Endothelial cell of umbilical vein (primary cell): ENCODE data around the gene DENND1B. TPM values are rescaled to one million over a fixed set of nuclear protein-coding genes. Genes with fewer than 3 reads are reported as not detected.

ENCODE experiments used
- BruUV-seq: library from RNA; stranded (reverse); fragments of 400-500 nt; replicated peaks from 2 replicates; lab custom pipeline; 2021; lab: Mats Ljungman, UMichigan
- CTCF ChIA-PET: fragments of 300-600, 350-600 bp; sonication (Branson Sonifier 250); formaldehyde crosslinking; loops from one replicate; lab custom pipeline; 2021; ENCODE audit warnings: antibody characterized with exemption, inconsistent platforms; lab: Charles Lee
- POLR2A ChIA-PET: fragments of 300-600, 350-600 bp; sonication (Branson Sonifier 250); formaldehyde crosslinking; loops from one replicate; lab custom pipeline; 2021; ENCODE audit warnings: antibody characterized with exemption, inconsistent platforms; lab: Charles Lee
- DNase-seq: peaks from one replicate; pipeline ENCODE4 v3.0.0-alpha.2; 2011; ENCODE audit warnings: low read depth, low spot score
- FAIRE-seq: peaks from 2 replicates; lab custom pipeline; 2011; peaks lifted over from hg19 to GRCh38; lab: Jason Lieb, UNC
- H2AFZ ChIP-seq: 2 replicates; pipeline ENCODE4 v1.6.0; 2012; ENCODE audit warnings: low read depth, low read length, control low read depth, inconsistent platforms
- H3K27ac ChIP-seq: 2 replicates; pipeline ENCODE4 v1.5.1; 2011; ENCODE audit warnings: low read depth, mild to moderate bottlenecking, control low read depth, low read length, moderate library complexity; ENCODE audit not compliant: insufficient read depth
- H3K27me3 ChIP-seq, 2 experiments: 2 replicates each; pipeline versions ENCODE4 v1.6.0 to v1.6.1; 2011; ENCODE audit warnings: low read length in 2 of 2, mixed read lengths in 1 of 2; ENCODE audit not compliant: control insufficient read depth in 2 of 2, insufficient read depth in 2 of 2
- H3K36me3 ChIP-seq, 2 experiments: 2 replicates in 1 of 2; 3 replicates in 1 of 2; pipeline ENCODE4 v1.5.1; 2011; ENCODE audit warnings: low read length in 2 of 2, mild to moderate bottlenecking in 1 of 2, moderate library complexity in 1 of 2; ENCODE audit not compliant: control insufficient read depth in 2 of 2, insufficient read depth in 2 of 2; ENCODE audit errors: extremely low read depth in 1 of 2
- H3K4me1 ChIP-seq: 3 replicates; pipeline ENCODE4 v1.5.1; 2011; ENCODE audit warnings: mild to moderate bottlenecking, low read length; ENCODE audit not compliant: control insufficient read depth, insufficient read depth; ENCODE audit errors: extremely low read depth
- H3K4me2 ChIP-seq: 2 replicates; pipeline ENCODE4 v1.6.1; 2011; ENCODE audit warnings: low read length, control low read depth, mixed read lengths; ENCODE audit not compliant: insufficient read depth
- H3K4me3 ChIP-seq, 3 experiments: fragments of 200-600 bp in 1 of 3; sonication (generic), shearing (Covaris generic) in 1 of 3; replicated peaks in 1 of 3; 2 replicates each; pipeline ENCODE4 v1.5.1; 2011 to 2016; ENCODE audit warnings: control low read depth in 3 of 3, low read length in 3 of 3, mild to moderate bottlenecking in 2 of 3, inconsistent platforms in 1 of 3, low read depth in 1 of 3, moderate library complexity in 1 of 3; ENCODE audit not compliant: insufficient read depth in 1 of 3
- H3K79me2 ChIP-seq: 2 replicates; pipeline ENCODE4 v1.6.0; 2012; ENCODE audit warnings: low read length, inconsistent platforms; ENCODE audit not compliant: control insufficient read depth, insufficient read depth
- H3K9ac ChIP-seq: replicated peaks from 2 replicates; pipeline ENCODE3; 2011; ENCODE audit warnings: low read length, control low read depth; ENCODE audit not compliant: insufficient read depth; ENCODE audit errors: extremely low read depth
- H3K9me1 ChIP-seq: replicated peaks from 3 replicates; pipeline ENCODE4 v1.6.0; 2011; ENCODE audit warnings: mild to moderate bottlenecking, low read length; ENCODE audit not compliant: control insufficient read depth, insufficient read depth; ENCODE audit errors: extremely low read depth
- H3K9me3 ChIP-seq: replicated peaks from 2 replicates; pipeline ENCODE4 v1.5.1; 2012; ENCODE audit warnings: low read length, inconsistent platforms; ENCODE audit not compliant: control insufficient read depth, insufficient read depth
- H4K20me1 ChIP-seq: replicated peaks from 2 replicates; pipeline ENCODE3; 2011; ENCODE audit warnings: mild to moderate bottlenecking, low read length; ENCODE audit not compliant: control insufficient read depth, insufficient read depth; ENCODE audit errors: extremely low read depth
- EZH2 ChIP-seq: IDR thresholded peaks from 2 replicates; pipeline ENCODE4 v1.6.1; 2012; ENCODE audit warnings: borderline replicate concordance, low read depth, mild to moderate bottlenecking, moderate library complexity, low read length, inconsistent platforms; ENCODE audit not compliant: severe bottlenecking
- FOS ChIP-seq: IDR thresholded peaks from 2 replicates; pipeline ENCODE4 v1.6.1; 2011; ENCODE audit warnings: mild to moderate bottlenecking, low read length, moderate library complexity, borderline replicate concordance; ENCODE audit not compliant: insufficient read depth
- GATA2 ChIP-seq: IDR thresholded peaks from 2 replicates; pipeline ENCODE4 v1.7.0; 2011; ENCODE audit warnings: low read depth, mild to moderate bottlenecking, moderate library complexity, mixed read lengths, low read length; ENCODE audit not compliant: insufficient read length, insufficient read depth
- JUN ChIP-seq: IDR thresholded peaks from 2 replicates; pipeline ENCODE4 v1.6.1; 2011; ENCODE audit warnings: borderline replicate concordance, low read depth; ENCODE audit not compliant: insufficient read length, insufficient read depth
- MYC ChIP-seq: IDR thresholded peaks from one replicate; pipeline ENCODE4 v1.6.1; 2011; ENCODE audit warnings: mild to moderate bottlenecking, low read depth, low read length
- POLR2A ChIP-seq: IDR thresholded peaks from 2 replicates; pipeline ENCODE4 v1.6.1; 2012; ENCODE audit warnings: low read depth, mild to moderate bottlenecking, control low read depth, low read length
- POLR2AphosphoS5 ChIP-seq: IDR thresholded peaks from 2 replicates; pipeline ENCODE4 v1.6.1; 2012; ENCODE audit warnings: low read depth, mild to moderate bottlenecking, control low read depth, low read length, moderate library complexity; ENCODE audit not compliant: insufficient read depth
- dilution Hi-C: fragments of 300-500 bp; cut with MboI; formaldehyde crosslinking; loops from one replicate; pipeline ENCODE4 v1.15.0; 2019; ENCODE audit warnings: low sequenced_read_pairs; ENCODE audit not compliant: extremely low pct_ligation_motif_present
- intact Hi-C: fragments of 100-400 bp; cut with micrococcal nuclease; formaldehyde crosslinking; loops from one replicate; pipeline ENCODE4 v1.10.0; 2022
- polyA plus RNA-seq, 4 experiments: library from polyadenylated mRNA; depleted of rRNA in 3 of 4; stranded (reverse) in 3 of 4; unstranded in 1 of 4; fragments of >200 nt; gene quantifications; 2 replicates each; pipeline versions ENCODE4 v1.2.1 to v1.2.3, GENCODE V29; 2011 to 2012; ENCODE audit warnings: missing spikeins in 1 of 4
- total RNA-seq: library from RNA; stranded (reverse); gene quantifications from 2 replicates; pipeline ENCODE4 v1.2.3, GENCODE V29; 2021
- TF ChIP-seq, protein P1 (sequence below), 2 donors: IDR thresholded peaks; 1 replicate in 1 of 2; 2 replicates in 1 of 2; pipeline ENCODE4 v1.5.1; 2011; ENCODE audit warnings: low read length in 2 of 2, mild to moderate bottlenecking in 2 of 2, moderate library complexity in 2 of 2, control low read depth in 1 of 2, inconsistent platforms in 1 of 2, low read depth in 1 of 2; ENCODE audit not compliant: insufficient read depth in 1 of 2; ENCODE audit errors: extremely low read depth in 1 of 2
- TF ChIP-seq, protein P2 (sequence below): IDR thresholded peaks from 2 replicates; pipeline ENCODE4 v1.6.1; 2011; ENCODE audit not compliant: insufficient read depth, insufficient read length

Gene DENND1B
- total and polyA plus RNA-seq, 2 donors (not counting 3 experiments of a cell fraction or from before 2014, with no cell fraction given): 0.97 to 3.3 TPM

DNA sequence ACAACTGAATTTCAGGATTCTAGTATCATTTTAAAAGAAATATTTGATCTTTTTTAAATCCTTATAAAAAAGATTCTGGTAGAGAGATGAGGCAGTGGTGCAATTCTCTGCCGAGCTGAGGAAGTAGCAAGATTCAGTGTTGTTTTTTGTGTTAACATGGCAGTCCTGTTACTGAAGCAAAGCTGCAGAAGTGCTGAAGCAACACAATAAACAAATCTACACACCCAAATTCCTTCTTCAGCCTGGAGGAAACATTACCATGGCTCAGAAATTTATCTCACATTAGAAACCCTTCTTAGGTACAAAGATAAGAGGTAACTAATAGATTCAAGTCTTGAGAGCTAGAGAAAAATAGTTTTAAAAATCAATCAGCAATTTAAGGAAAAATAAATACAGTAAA is 216.0 kb downstream of the DENND1B start:
- DNase-seq: no peak
- Histone ChIP-seq H3K79me2 (no peaks in the 10 kb centered on the region), H3K27ac (no peak overlapping the region), H3K9me1 (no peaks in the 10 kb centered on the region), H3K9me3 (no peaks in the 10 kb centered on the region), H3K36me3 (no peaks in the 10 kb centered on the region), H2AFZ (no peak overlapping the region), H3K9ac (no peak overlapping the region), H3K4me1 (no peaks in the 10 kb centered on the region), H4K20me1 (no peaks in the 10 kb centered on the region), H3K27me3 (no peaks in the 10 kb centered on the region), H3K4me3 (no peak overlapping the region), H3K4me2 (no peak overlapping the region)
- intact Hi-C loops (no loop called here), dilution Hi-C loops (no loop called here)
- no TSS peak for BruUV-seq
- TF ChIP-seq FOS (no peak), MYC (no peak), EZH2 (no peak), GATA2 (no peak), JUN (no peak), POLR2AphosphoS5 (no peak), POLR2A (no peak)
- TF ChIP-seq, protein P1, sequence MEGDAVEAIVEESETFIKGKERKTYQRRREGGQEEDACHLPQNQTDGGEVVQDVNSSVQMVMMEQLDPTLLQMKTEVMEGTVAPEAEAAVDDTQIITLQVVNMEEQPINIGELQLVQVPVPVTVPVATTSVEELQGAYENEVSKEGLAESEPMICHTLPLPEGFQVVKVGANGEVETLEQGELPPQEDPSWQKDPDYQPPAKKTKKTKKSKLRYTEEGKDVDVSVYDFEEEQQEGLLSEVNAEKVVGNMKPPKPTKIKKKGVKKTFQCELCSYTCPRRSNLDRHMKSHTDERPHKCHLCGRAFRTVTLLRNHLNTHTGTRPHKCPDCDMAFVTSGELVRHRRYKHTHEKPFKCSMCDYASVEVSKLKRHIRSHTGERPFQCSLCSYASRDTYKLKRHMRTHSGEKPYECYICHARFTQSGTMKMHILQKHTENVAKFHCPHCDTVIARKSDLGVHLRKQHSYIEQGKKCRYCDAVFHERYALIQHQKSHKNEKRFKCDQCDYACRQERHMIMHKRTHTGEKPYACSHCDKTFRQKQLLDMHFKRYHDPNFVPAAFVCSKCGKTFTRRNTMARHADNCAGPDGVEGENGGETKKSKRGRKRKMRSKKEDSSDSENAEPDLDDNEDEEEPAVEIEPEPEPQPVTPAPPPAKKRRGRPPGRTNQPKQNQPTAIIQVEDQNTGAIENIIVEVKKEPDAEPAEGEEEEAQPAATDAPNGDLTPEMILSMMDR (IDR thresholded peaks at IDR 0.05; ENCODE audit: extremely low read depth in 1 of 2, insufficient read depth in 1 of 2, low read depth in 1 of 2, low read length in 2 of 2): no peak
- TF ChIP-seq, protein P2, sequence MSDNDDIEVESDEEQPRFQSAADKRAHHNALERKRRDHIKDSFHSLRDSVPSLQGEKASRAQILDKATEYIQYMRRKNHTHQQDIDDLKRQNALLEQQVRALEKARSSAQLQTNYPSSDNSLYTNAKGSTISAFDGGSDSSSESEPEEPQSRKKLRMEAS: no peak
- ChIA-PET CTCF (no interaction called here), POLR2A (no interaction called here)
- no peak for FAIRE-seq
